Neural cell (in vitro differentiated cells): ENCODE data around the gene CCDC40. TPM values are rescaled to one million over a fixed set of nuclear protein-coding genes. Genes with fewer than 3 reads are reported as not detected.

Source experiments
- H2AFZ ChIP-seq: fragments of 200-600, 300-800 bp; sonication (generic), shearing (Covaris generic); 2 replicates; pipeline ENCODE4 v1.6.0; 2014; ENCODE audit warnings: low read depth, mild to moderate bottlenecking, antibody characterized with exemption, low read length, moderate library complexity
- H3F3A ChIP-seq: fragments of 200-600 bp; shearing (Covaris generic); 2 replicates; pipeline ENCODE4 v1.6.1; 2016; ENCODE audit warnings: mild to moderate bottlenecking, moderate library complexity, mixed read lengths, antibody characterized with exemption, low read length; ENCODE audit not compliant: insufficient read depth, poor library complexity, severe bottlenecking
- H3K27ac ChIP-seq: fragments of 200-600, 300-800 bp; sonication (generic), shearing (Covaris generic); 2 replicates; pipeline ENCODE4 v1.5.1; 2014; ENCODE audit warnings: mild to moderate bottlenecking, low read length, moderate library complexity
- H3K27me3 ChIP-seq: fragments of 300-800, 200-600 bp; sonication (generic), shearing (Covaris generic); 2 replicates; pipeline ENCODE4 v1.6.0; 2014; ENCODE audit warnings: mild to moderate bottlenecking, low read depth, low read length, moderate library complexity; ENCODE audit not compliant: insufficient read depth
- H3K36me3 ChIP-seq: fragments of 300-800, 200-600 bp; sonication (generic), shearing (Covaris generic); 2 replicates; pipeline ENCODE4 v1.5.1; 2014; ENCODE audit warnings: mild to moderate bottlenecking, antibody characterized with exemption, low read length, moderate library complexity; ENCODE audit not compliant: insufficient read depth
- H3K4me2 ChIP-seq: fragments of 300-800, 200-600 bp; sonication (generic), shearing (Covaris generic); 2 replicates; pipeline ENCODE4 v1.6.0; 2014; ENCODE audit warnings: mild to moderate bottlenecking, low read length
- H3K4me3 ChIP-seq: fragments of 300-800, 200-600 bp; sonication (generic), shearing (Covaris generic); 2 replicates; pipeline ENCODE4 v1.5.1; 2014; ENCODE audit warnings: mild to moderate bottlenecking, low read length, moderate library complexity
- H3K79me2 ChIP-seq: fragments of 200-600 bp; shearing (Covaris generic); replicated peaks from 2 replicates; pipeline ENCODE4 v1.6.0; 2014; ENCODE audit warnings: mild to moderate bottlenecking, low read length, moderate library complexity; ENCODE audit not compliant: insufficient read depth
- H3K9ac ChIP-seq: fragments of 300-800, 200-600 bp; sonication (generic), shearing (Covaris generic); 2 replicates; pipeline ENCODE4 v1.6.1; 2016; ENCODE audit warnings: mild to moderate bottlenecking, low read length, mixed read lengths
- H3K9me2 ChIP-seq: fragments of 200-600 bp; shearing (Covaris generic); 2 replicates; pipeline ENCODE4 v1.6.1; 2016; ENCODE audit warnings: mild to moderate bottlenecking, low read length, mixed read lengths; ENCODE audit not compliant: insufficient read depth
- H3K9me3 ChIP-seq: fragments of 200-600, 300-800 bp; sonication (generic), shearing (Covaris generic); 2 replicates; pipeline ENCODE4 v1.6.1; 2016; ENCODE audit warnings: mild to moderate bottlenecking, mixed run types, low read length, moderate library complexity, mixed read lengths
- H4K20me1 ChIP-seq: fragments of 200-600 bp; shearing (Covaris generic); 2 replicates; pipeline ENCODE4 v1.6.1; 2016; ENCODE audit warnings: mild to moderate bottlenecking, mixed run types; ENCODE audit not compliant: insufficient read depth
- EP300 ChIP-seq: fragments of 450-650 bp; conservative IDR thresholded peaks from 2 replicates; pipeline ENCODE4 v1.6.1; 2014; ENCODE audit warnings: antibody characterized with exemption, mild to moderate bottlenecking, moderate library complexity; ENCODE audit not compliant: poor library complexity, severe bottlenecking
- EZH2 ChIP-seq: fragments of 200-600, 300-800 bp; shearing (Covaris generic), sonication (generic); IDR thresholded peaks from 2 replicates; pipeline ENCODE4 v1.6.1; 2014; ENCODE audit warnings: antibody characterized with exemption, low read length, borderline replicate concordance, mild to moderate bottlenecking; ENCODE audit not compliant: insufficient read depth, poor library complexity, severe bottlenecking
- MXI1 ChIP-seq: fragments of 450-650 bp; conservative IDR thresholded peaks from 2 replicates; pipeline ENCODE4 v1.6.1; 2014; ENCODE audit warnings: antibody characterized with exemption, mild to moderate bottlenecking; ENCODE audit not compliant: poor library complexity, severe bottlenecking
- POLR2AphosphoS5 ChIP-seq: IDR thresholded peaks from 2 replicates; pipeline ENCODE4 v1.6.1; 2012
- RAD21 ChIP-seq: fragments of 450-650 bp; conservative IDR thresholded peaks from 2 replicates; pipeline ENCODE4 v1.6.1; 2014; ENCODE audit warnings: antibody characterized with exemption, mild to moderate bottlenecking, moderate library complexity
- REST ChIP-seq: IDR thresholded peaks from 2 replicates; pipeline ENCODE4 v1.6.1; 2012; ENCODE audit warnings: borderline replicate concordance
- SMC3 ChIP-seq: fragments of 450-650 bp; conservative IDR thresholded peaks from 2 replicates; pipeline ENCODE4 v1.6.1; 2014; ENCODE audit warnings: antibody characterized with exemption, mild to moderate bottlenecking, moderate library complexity; ENCODE audit not compliant: poor library complexity
- TAF1 ChIP-seq: IDR thresholded peaks from 2 replicates; pipeline ENCODE4 v1.6.1; 2012; ENCODE audit warnings: low read depth
- polyA plus RNA-seq: library from polyadenylated mRNA; depleted of rRNA; stranded (reverse); fragments of >200 nt; gene quantifications from 2 replicates; pipeline ENCODE4 v1.2.3, GENCODE V29; 2014
- TF ChIP-seq, protein P1 (sequence below): fragments of 450-650 bp; IDR thresholded peaks from 2 replicates; pipeline ENCODE4 v1.5.1; 2014; ENCODE audit warnings: antibody characterized with exemption, mild to moderate bottlenecking, moderate library complexity; ENCODE audit not compliant: poor library complexity, severe bottlenecking

CCDC40 gene
- polyA plus RNA-seq, 1 donor from 2014 or later, result 5.5 TPM

DNA sequence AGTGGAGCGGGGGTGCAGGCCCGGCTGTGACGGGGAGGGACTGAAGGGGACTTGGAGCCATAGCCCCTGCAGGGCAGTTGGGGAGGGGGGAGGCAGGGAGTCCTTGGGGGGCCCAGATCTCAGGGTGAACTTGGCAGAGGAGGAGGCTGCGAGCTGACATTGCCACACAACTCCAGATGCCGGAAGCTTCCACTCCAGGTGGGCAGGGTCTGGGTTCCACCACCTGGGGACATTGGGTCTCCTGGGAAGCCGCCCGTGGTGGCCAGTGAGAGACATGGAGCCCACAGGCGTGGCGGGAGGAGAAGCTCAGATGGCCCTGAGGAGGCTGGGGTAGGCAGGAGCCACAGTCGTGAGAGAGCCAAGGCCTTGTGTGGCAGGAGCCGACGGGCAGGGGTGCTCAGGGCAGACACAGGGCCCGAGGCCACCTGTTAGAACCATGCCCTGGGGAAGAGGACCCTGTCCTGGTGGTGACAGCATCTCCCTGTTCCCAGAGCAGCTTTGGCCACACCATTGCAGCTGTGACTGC is 46.8 kb downstream of the CCDC40 start:
- Histone ChIP-seq H3K79me2 (no peaks in the 10 kb centered on the region), H3K27me3 (no peaks in the 10 kb centered on the region), H3K9me3 (no peaks in the 10 kb centered on the region), H3K4me3 (no peak overlapping the region), H3K9me2 (no peaks in the 10 kb centered on the region), H3F3A (no peaks in the 10 kb centered on the region), H3K27ac (no peak overlapping the region), H3K36me3 (no peaks in the 10 kb centered on the region), H3K9ac (no peak overlapping the region), H4K20me1 (no peaks in the 10 kb centered on the region), H3K4me2 (no peak overlapping the region), H2AFZ (no peak overlapping the region)
- TF ChIP-seq POLR2AphosphoS5, result no peak
- no peak for TF ChIP-seq TAF1
- TF ChIP-seq, protein P1, sequence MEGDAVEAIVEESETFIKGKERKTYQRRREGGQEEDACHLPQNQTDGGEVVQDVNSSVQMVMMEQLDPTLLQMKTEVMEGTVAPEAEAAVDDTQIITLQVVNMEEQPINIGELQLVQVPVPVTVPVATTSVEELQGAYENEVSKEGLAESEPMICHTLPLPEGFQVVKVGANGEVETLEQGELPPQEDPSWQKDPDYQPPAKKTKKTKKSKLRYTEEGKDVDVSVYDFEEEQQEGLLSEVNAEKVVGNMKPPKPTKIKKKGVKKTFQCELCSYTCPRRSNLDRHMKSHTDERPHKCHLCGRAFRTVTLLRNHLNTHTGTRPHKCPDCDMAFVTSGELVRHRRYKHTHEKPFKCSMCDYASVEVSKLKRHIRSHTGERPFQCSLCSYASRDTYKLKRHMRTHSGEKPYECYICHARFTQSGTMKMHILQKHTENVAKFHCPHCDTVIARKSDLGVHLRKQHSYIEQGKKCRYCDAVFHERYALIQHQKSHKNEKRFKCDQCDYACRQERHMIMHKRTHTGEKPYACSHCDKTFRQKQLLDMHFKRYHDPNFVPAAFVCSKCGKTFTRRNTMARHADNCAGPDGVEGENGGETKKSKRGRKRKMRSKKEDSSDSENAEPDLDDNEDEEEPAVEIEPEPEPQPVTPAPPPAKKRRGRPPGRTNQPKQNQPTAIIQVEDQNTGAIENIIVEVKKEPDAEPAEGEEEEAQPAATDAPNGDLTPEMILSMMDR, result no peak
- TF ChIP-seq EZH2, result no peak

GRCh38 chr17:80084773-80085172 is 48.3 kb downstream of the CCDC40 start:
- no peak overlapping the region for H3K4me3 ChIP-seq
- no peaks in the 10 kb centered on the region for H3F3A ChIP-seq
- H4K20me1 ChIP-seq, result no peaks in the 10 kb centered on the region
- H3K27me3 ChIP-seq, result no peaks in the 10 kb centered on the region
- no peaks in the 10 kb centered on the region for H3K9me3 ChIP-seq
- no peak overlapping the region for H3K4me2 ChIP-seq
- H3K79me2 ChIP-seq, result no peaks in the 10 kb centered on the region
- H3K36me3 ChIP-seq, result no peaks in the 10 kb centered on the region
- no peaks in the 10 kb centered on the region for H3K9me2 ChIP-seq
- no peak overlapping the region for H3K9ac ChIP-seq
- no peak for TF ChIP-seq POLR2AphosphoS5
- no peak for TF ChIP-seq MXI1
- no peak for TF ChIP-seq TAF1
- TF ChIP-seq EZH2, result no peak
- TF ChIP-seq SMC3, result no peak
- no peak for TF ChIP-seq RAD21
- no peak for TF ChIP-seq REST
- TF ChIP-seq, protein P1, result no peak
- TF ChIP-seq EP300, result no peak
- H3K27ac ChIP-seq, result no peak overlapping the region
- no peak overlapping the region for H2AFZ ChIP-seq
